ENCODE measurements around the gene BRCA2.

DNA sequence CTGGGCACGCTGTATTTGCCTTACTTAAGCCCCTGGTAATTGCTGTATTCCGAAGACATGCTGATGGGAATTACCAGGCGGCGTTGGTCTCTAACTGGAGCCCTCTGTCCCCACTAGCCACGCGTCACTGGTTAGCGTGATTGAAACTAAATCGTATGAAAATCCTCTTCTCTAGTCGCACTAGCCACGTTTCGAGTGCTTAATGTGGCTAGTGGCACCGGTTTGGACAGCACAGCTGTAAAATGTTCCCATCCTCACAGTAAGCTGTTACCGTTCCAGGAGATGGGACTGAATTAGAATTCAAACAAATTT, 676 bp downstream of the BRCA2 start:
- TF ChIP-seq, protein P1, sequence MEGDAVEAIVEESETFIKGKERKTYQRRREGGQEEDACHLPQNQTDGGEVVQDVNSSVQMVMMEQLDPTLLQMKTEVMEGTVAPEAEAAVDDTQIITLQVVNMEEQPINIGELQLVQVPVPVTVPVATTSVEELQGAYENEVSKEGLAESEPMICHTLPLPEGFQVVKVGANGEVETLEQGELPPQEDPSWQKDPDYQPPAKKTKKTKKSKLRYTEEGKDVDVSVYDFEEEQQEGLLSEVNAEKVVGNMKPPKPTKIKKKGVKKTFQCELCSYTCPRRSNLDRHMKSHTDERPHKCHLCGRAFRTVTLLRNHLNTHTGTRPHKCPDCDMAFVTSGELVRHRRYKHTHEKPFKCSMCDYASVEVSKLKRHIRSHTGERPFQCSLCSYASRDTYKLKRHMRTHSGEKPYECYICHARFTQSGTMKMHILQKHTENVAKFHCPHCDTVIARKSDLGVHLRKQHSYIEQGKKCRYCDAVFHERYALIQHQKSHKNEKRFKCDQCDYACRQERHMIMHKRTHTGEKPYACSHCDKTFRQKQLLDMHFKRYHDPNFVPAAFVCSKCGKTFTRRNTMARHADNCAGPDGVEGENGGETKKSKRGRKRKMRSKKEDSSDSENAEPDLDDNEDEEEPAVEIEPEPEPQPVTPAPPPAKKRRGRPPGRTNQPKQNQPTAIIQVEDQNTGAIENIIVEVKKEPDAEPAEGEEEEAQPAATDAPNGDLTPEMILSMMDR (conservative IDR thresholded peaks at IDR 0.05), result no peak
- no peak for TF ChIP-seq EZH2 (IDR thresholded peaks at IDR 0.05; ENCODE audit: low read depth)
